Measurements from ENCODE around the gene PLEKHM3. TPM values are rescaled to one million over a fixed set of nuclear protein-coding genes. Genes with fewer than 3 reads are reported as not detected.
"Not testable (repeated sequence)": the region's sequence is repeated elsewhere in the genome, so short reads cannot be mapped to it uniquely, and the experiment has no call there.

PLEKHM3 gene
- polyA plus RNA-seq, 3 donors, result 2.3 to 6.7 (median 5.8) TPM

DNA sequence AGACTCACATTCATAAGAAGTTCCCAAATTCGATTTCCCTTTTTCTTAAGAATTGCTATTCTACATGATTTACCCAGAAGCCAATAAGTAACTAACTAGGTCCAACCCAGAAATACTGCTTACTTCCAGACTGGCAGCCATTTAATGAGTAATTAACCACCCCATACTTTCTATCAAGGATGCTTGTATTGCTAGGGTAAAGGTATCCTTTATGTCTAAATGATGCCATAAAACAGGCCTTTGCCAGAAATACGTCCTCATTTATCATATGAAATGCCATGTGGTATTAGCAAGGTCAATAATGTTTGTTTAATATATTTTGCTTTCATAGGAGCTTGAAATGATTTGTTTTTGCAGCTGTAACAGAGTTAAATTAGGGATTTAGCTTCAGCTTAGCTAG is 56.1 kb downstream of the PLEKHM3 start:
- 64 to 84% (median 80%) methylated on average over 2 of the region's 2 CpGs for WGBS, 3 donors

DNA sequence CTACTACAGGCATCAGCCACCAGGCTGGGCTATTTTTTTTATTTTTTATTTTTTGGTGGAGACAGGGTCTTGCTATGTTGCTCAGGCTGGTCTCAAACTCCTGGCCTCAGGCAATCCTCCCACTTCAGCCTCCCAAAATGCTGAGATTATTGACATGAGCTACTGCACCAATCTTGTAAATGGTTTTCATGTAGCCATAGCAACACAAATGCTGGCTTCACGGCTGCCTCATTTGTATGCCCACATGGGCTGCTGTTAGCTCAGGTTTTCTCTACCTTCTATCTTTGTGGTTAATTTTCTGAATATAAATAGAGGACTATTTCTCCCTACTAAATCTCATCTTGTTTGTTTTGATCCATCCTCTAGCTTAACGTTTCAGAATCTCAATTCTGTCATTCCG is 58.2 kb downstream of the PLEKHM3 start:
- no peak overlapping the region for H3K27ac ChIP-seq (ENCODE audit: low read depth, low read length)
- WGBS, 3 donors, result 80 to 89% (median 87%) methylated on average over 3 of the region's 3 CpGs

More for the DNA sequence above, 56.1 kb downstream of the PLEKHM3 start:
- no peak overlapping the region for H3K27ac ChIP-seq (ENCODE audit: low read depth, low read length)

DNA sequence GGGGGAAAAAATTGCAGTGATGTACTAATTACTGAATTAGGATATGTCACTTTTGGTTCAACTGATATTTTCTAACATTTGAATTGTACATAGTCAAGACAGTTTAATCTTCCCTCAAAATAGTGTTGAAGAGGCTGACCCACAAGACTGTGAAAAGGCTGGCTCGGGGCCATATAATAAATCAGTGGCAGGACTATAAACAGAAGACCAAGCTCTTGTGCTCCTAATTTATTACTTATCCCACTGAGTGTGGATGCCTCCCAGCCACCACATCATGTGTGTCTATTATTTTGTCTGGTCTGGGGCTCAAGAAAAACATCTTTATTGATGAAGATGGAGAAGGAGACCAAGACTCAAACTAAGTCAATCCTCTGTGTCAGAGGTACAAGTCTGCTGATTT is 64.4 kb downstream of the PLEKHM3 start:
- no peak overlapping the region for H3K27ac ChIP-seq (ENCODE audit: low read depth, low read length)
- 61 to 75% (median 68%) methylated on average over 1 of the region's 1 CpG for WGBS, 3 donors

DNA sequence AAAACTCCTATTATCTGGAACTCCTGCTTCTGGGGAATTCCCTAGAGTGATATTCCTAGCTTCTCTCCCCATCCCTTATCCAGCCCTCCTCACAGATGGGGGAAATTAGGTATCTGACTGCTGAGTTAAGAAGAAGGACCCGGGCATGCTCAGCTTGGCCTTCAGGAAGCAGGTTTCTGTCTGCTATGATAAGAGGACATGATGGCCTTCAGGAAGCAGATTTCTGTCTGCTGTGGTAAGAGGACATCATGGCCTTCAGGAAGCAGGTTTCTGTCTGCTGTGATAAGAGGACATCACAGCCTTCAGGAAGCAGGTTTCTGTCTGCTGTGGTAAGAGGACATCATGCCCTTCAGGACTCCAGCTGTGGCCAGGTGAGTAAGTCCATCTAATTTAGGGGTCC is 65.2 kb downstream of the PLEKHM3 start:
- WGBS, 3 donors, result 24 to 69% (median 45%) methylated on average over 1 of the region's 1 CpG
- no peak overlapping the region for H3K27ac ChIP-seq (ENCODE audit: low read depth, low read length)

DNA sequence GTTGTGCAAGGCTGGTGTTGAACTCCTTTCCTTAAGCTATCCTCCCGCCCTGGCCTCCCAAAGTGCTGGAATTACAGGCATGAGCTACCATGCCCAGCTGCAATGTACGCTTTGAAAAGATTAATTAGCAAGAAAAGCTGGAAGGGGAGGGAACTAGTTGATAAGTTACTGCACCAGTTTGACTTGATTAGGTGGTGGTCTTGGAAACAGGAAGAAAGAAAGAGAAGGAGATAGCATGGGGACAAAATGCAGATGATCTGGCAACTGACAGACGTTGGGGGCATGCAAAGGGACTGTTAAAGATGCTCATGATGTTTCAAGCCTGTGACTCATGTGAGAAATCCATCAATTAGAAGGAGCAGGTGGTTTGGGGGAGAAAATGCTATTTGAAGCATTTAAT is 68.6 kb downstream of the PLEKHM3 start:
- WGBS, 3 donors, result 77 to 91% (median 81%) methylated on average over 3 of the region's 3 CpGs

DNA sequence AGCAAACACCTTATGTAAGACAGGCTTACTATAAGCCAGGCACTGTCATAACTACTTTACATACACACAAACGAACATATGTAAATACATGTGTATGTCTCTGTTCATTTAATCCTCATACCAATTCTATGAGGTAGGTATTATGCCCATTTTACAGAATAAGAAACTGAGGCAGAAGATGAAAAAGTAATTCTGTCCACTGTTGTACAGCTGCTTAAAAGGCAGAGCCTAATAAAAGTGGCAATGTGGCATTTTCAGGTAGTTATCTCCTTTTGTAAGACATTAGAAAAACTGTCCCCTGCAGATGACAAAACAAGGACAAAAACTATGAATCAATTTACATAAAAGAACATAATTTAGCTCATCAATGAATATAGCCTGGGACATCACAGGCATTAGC is 69.9 kb downstream of the PLEKHM3 start:
- no peak overlapping the region for H3K27ac ChIP-seq (ENCODE audit: low read depth, low read length)
- 43 to 95% (median 49%) methylated on average over 1 of the region's 1 CpG for WGBS, 3 donors

More for the DNA sequence above, 68.6 kb downstream of the PLEKHM3 start:
- no peak overlapping the region for H3K27ac ChIP-seq (ENCODE audit: low read depth, low read length)

DNA sequence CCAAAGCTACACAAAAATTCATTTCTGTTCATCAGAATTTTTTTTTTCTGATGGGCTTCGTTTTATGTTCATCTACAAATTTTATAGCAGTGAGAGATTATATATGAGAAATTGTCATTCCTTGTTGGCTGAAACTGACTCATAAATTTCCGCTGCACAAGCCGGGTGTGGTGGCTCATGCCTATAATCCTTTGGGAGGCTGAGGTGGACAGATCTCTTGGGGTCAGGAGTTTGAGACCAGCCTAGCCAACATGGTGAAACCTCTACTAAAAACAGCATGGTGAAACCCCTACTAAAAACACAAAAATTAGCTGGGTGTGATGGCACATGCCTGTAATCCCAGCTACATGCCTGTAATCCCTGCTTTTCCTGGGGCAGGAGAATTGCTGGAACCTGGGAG is 72.0 kb downstream of the PLEKHM3 start:
- no peak overlapping the region for H3K27ac ChIP-seq (ENCODE audit: low read depth, low read length)
- WGBS, 3 donors, result 90 to 97% (median 94%) methylated on average over 3 of the region's 3 CpGs

DNA sequence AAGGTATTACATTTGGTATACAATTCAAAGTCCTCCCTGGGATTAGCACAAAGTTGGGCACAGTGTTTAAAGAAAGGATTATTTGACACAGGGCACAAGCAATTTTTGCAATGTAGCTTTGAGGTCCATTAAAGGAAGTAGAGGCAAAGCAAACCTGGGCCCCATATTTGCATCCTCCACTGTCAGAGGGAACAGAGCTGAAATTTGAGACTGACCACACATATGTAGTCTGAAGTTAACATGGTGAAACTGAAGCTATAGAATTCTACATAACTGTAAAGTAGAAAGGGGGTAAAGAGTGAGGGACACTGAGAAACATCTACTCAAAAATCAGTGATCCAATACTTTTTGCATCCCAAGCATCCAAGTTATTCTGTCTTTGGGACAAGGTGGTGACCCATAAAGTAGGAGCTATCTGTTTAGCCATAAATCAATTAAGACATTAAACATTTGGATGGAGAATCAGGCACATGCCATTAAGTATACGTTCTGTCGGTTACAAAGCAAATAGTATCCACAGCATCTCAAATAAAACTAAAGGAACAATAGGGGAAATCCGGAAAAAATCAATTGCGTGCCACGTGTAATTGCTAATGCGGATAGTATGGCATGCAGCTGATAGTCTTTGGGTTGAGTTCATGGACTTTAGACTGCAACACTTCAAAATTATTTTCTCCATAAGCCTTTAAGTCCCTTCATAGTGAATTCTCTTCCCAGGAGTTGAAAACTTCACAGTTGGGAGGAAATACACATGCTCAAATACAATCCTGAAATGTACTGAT is 72.6 kb downstream of the PLEKHM3 start:
- H3K27ac ChIP-seq (ENCODE audit: low read depth, low read length), result no peak overlapping the region
- 90 to 94% (median 94%) methylated on average over 6 of the region's 6 CpGs for WGBS, 3 donors

DNA sequence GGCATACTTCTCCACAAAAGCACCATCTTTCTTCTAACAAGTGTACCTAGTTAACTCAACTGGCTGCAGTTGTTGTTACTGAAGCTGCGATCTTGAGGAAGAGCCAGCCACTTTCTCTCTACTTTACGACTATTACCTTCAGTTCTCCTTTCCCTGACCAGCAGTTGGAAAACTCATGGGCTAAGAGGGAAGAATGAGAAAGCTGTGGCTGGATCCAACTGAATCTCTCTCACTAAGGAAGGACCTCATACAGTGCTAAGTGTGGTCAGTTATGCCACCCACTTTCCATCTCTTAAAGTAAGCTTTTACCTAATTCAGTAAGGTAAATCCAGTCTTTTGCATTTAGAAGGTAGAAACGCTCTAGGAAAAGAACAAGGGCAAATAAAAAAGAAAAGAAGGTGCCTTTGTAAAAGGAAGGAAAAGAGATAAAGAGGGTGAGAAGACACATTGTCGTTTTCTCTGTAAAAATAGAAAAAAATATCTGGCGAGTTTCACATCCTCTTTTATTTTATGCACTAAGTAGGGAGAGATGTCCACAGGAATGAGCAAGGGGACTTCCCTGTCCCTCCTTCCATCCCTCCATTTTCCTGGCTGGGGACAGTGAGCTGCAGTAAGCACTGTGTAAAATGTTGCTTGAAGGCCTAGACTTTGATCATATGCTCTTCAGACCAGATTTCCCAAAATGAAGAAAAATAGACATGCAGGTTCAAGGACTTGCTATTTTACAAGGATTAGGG is 73.4 kb downstream of the PLEKHM3 start:
- no peak overlapping the region for H3K27ac ChIP-seq (ENCODE audit: low read depth, low read length)
- 71 to 74% (median 71%) methylated on average over 5 of the region's 5 CpGs for WGBS, 3 donors

DNA sequence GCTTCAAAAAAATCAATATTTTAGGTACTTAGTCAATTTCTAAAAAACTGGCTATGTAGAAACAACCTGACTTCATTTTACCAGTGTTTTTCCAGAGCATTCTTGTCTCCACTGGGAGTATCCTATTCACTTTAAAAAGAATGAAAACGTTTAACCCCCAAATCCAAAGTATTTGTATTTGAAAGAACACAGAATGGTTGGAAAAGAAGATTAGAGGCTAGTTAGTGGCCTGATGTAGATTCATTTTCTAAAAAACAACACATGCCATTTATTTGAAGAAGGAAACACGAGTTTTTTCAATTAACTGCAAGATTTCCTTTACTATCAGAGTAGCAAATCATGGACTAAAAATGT is 74.6 kb downstream of the PLEKHM3 start:
- H3K27ac ChIP-seq (ENCODE audit: low read depth, low read length), result no peak overlapping the region
- 61 to 79% (median 67%) methylated on average over 2 of the region's 2 CpGs for WGBS, 3 donors

DNA sequence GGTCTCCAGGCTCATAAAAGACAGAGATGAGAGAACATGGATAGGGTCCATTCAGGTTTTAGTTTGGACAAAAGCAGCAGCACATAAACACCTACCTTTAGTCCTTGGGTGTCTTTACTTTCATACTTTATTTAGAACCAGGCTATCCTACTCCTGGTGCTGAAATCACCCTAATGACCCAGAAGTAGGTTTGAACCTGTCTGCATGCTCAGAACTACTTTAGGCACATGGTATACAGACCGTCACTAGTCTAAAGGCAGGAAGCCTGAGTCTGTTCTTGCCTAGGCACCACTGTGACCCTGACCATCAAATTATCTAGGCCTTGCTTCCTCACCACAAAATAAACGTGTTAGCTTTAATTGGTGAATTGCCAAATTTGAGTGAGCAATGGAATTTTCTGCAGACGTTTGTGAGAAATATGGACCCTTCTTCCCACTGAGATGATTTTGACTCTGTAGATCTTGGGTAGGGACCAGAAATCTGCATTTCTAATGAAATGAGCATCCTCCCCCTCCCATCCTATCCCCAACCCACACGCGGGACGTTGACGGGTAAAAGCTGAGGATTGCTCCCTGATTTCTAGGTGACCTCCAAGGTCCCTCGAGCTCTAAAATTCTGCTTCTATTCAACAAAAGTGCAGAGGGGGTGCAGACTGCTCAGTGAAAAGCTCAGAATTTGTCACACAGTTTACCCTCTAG is 75.1 kb downstream of the PLEKHM3 start:
- 58 to 71% (median 66%) methylated on average over 8 of the region's 8 CpGs for WGBS, 3 donors

DNA sequence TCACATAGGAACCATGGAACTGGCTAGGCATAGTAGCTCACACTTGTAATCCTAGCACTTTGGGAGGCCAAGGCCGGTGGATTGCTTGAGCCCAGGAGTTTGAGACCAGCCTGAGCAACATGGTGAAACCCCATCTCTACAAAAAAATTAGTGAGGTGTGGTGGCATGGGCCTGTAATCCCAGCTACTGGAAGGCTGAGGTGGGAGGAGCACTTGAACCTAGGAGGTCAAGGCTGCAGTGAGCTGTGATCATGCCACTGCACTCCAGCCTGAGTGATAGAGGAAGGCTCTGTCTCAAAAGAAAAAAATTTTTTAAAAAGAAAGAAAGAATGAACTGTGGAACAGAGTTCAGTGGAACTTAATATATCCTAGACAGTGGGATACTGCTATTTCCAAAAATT is 76.1 kb downstream of the PLEKHM3 start:
- WGBS, 3 donors, result 94 to 100% (median 100%) methylated on average over 1 of the region's 1 CpG
- not testable (repeated sequence) for H3K27ac ChIP-seq (ENCODE audit: low read depth, low read length)

More for the DNA sequence above, 75.1 kb downstream of the PLEKHM3 start:
- H3K27ac ChIP-seq (ENCODE audit: low read depth, low read length), result no peak overlapping the region

DNA sequence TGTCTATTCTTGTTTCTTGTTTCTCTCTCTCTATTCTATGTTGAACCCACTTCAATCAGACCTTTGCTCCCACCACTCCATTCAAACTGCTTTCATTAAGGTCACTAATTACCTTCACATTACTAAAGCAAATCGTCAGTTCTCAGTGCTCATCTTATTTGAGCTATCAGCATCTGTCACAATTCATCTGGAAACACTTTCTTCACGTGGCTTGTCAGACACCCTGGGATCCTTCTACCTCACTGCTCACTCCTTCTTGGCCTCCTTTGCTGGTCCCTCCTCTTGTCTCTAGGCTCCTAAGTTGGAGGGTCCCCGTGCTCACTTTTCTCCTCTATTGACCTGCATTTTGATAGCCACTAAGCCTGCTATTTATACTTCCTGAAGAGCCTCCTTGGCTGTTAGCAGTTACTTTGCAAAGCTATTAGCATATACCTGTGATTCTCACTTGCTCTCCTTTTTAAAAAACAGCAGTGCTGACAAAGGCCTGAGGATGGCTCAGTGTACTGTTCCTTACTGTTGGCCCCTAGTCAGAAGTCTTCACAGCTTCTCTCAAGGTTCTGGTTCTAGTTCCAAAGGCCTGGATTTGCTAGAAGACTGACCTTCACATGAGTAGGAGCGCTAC is 80.2 kb downstream of the PLEKHM3 start:
- WGBS, 3 donors, result 76 to 84% (median 78%) methylated on average over 4 of the region's 4 CpGs

DNA sequence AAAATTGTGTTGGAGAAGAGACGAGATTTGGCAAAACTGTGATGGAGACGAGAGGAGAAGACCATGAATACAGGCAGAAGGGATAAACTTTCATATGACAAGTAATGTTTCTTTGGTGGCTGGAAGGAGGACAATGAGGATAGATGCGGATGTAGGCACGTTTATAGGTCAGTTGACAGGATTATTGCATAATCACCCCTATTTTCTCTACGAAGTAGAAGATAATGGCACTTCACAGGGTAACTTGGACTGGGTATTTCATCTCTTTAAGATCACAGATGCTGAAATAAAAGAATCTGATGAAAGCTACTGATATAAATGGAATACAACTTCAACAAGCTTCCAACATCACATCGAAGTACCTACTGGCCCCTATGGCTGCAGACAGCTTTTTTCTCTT is 81.0 kb downstream of the PLEKHM3 start:
- WGBS, 3 donors, result 86 to 89% (median 87%) methylated on average over 6 of the region's 6 CpGs
- H3K27ac ChIP-seq (ENCODE audit: low read depth, low read length), result no peak overlapping the region

More for the DNA sequence above, 80.2 kb downstream of the PLEKHM3 start:
- no peak overlapping the region for H3K27ac ChIP-seq (ENCODE audit: low read depth, low read length)

DNA sequence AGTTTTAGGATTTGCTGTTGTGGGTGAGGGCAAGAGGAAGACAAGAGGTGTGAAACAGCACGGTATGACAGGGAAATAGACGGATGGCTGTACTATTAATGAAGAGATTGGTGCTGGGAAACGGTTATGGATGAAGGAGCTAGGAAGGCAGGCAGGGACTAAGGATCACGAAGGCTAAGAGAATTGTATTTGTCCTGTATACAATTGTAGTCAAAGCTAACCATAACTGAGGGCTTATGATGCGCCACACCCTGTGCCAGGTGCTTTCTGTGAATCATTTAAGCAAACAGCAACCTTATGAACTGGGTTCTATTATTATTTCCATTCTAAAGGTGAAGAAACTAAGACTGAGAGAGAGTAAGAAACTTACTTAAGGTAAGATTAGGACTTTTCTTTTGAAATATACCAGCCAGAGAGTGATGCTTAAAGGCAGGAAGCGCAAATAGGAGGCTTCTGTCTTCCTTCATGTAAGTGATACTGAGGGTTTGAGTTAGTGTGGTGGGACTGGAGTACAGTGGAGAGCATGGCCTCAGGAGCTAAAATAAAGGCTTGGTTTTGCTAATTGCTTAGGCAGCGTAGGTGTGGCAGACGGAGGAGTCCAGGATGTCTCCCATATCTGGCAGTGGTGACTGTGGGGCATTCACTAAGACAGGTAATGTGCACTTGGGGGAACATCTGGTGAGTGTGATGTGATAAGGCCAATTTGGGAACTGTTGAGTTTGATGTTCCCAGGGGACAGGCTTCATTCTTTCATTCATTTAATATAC is 85.8 kb downstream of the PLEKHM3 start:
- no peak overlapping the region for H3K27ac ChIP-seq (ENCODE audit: low read depth, low read length)
- 86 to 93% (median 92%) methylated on average over 8 of the region's 8 CpGs for WGBS, 3 donors

DNA sequence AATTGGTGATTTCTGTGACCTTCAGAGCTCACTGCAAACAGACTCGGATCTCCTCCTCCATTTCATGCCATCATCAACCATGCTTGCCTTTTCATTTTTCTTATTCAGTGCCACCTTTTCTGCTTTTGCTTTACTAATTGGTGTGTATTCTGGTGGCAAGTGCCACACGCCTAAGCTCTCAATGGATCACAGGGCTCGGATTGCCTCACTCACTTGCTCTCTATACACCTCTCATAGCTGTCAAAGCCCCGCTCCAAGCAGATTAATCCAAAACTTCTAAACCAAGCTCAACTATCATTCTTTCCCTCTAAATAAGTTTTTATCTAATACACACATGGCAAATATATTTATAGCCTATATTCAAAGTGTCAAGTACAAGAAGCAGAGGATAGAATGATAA is 86.4 kb downstream of the PLEKHM3 start:
- H3K27ac ChIP-seq (ENCODE audit: low read depth, low read length), result no peak overlapping the region

DNA sequence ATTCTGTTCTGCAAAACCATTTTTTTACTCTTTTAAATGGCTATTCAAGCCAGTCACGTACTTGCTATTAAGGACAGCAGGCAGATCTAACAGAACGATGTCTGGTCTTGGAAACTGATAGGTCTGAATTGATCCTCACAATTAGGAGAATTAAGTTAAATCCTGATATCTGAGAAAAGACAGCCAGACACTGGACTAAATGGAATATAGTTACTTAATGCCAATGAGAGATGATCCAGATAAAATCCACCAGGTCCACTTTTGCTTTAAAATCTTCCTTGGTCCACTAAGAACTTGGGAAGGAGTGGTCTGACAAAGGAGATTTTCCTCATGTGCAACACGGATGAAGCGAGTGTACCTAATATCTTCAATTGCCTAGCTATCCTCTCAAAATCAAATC is 86.9 kb downstream of the PLEKHM3 start:
- H3K27ac ChIP-seq (ENCODE audit: low read depth, low read length), result no peak overlapping the region
- 83 to 94% (median 85%) methylated on average over 4 of the region's 4 CpGs for WGBS, 3 donors

More for the DNA sequence above, 86.4 kb downstream of the PLEKHM3 start:
- 97 to 98% (median 97%) methylated on average over 4 of the region's 4 CpGs for WGBS, 3 donors

DNA sequence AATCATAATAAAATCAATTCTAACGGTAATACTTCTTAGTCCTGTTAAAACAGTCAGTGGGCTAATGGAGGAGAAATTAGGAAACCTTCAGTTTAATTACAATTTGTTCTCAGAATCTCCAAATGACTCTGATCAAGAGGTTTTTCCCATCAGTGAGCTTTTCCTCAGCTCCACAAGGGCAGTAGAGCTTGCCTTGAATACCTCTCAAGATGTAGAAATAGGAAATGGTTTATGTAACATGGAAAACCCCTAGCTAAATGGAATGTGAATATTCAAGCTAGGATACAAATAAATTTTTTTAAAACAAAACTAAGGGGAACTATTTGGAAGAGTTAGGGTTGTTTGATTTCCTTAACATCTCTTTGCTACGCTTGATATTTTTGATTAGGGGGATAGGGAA is 87.5 kb downstream of the PLEKHM3 start:
- 61 to 94% (median 77%) methylated on average over 2 of the region's 2 CpGs for WGBS, 3 donors
- no peak overlapping the region for H3K27ac ChIP-seq (ENCODE audit: low read depth, low read length)
